NOMO-1 treated with DMSO at 0.1 percent for 48 hours (cell line): ENCODE data around the gene DAB2IP.

Experiments
- DNase-seq: peaks from one replicate; lab custom pipeline; 2025; ENCODE audit not compliant: unreplicated experiment; lab: John Stamatoyannopoulos, UW

DAB2IP gene

DNA sequence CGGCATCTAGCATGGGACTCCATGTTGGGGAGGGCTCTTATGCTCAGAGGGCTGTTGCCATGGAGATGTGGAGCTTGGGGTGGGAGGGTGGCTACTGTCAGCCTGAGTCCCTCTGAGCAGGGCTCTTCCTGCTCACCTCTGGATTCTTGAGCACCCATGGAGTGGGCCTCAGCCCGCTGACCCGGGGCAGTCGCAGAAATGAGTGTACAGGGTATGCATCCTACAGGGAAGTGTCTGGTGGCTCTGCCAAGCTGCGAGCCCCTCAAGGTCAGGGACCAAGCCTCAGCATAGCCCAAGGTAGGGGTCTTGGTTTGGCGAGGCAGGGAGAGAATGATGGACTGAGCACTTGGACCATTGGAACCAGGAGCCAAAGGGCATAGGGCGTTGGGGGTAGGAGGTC, 104.1 kb downstream of the DAB2IP start:
- no peak for DNase-seq

DNA sequence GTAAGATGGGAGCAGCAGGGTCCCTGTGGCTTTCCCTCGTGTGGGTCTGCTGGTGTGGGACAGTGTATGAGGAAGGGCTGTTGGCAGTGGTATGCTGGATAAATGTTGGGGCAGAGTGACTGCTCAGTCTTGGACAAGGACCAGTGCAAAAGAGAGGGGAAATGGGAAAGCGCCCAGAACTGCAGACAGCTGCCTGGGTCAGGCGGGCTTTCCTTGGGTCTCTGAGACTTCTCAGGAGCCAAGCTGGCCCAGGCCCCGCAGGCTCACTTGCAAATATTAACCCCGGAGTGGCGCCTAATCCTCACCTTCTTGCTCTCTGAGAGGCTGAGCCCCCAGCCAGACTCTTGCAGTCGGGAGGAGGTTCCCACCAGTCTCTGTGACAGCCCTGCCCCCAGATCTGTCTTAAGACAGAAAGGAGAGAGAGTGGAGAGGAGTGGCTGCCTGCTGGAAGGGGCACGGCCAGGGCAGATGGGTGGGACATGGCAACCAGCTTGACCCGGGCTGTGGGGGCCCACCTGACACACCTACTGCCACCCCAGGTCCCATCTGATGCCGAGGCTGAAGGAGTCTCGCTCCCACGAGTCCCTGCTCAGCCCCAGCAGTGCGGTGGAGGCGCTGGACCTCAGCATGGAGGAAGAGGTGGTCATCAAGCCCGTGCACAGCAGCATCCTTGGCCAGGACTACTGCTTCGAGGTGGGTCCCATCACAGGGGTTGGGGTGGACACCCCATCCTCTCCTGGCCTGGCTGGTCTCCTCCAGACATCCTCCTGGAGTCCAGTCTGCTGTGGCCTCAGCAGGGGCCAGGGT, 105.2 kb downstream of the DAB2IP start:
- no peak for DNase-seq

DNA sequence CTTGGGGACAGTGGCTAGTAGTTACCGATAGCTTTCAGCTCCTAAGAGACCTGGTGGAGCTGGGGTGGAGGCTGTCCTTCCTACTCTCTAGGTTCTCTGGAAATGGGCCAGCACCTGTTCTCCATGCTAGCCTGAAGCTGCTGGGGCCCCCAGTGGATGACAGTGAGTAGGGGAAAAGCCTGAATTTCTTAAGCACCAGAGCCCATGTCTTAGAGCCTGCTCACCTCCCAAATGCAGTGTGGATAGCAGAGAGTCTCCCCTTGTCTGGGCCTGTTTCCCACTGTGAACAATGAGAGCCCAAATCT, 105.8 kb downstream of the DAB2IP start:
- no peak for DNase-seq

DNA sequence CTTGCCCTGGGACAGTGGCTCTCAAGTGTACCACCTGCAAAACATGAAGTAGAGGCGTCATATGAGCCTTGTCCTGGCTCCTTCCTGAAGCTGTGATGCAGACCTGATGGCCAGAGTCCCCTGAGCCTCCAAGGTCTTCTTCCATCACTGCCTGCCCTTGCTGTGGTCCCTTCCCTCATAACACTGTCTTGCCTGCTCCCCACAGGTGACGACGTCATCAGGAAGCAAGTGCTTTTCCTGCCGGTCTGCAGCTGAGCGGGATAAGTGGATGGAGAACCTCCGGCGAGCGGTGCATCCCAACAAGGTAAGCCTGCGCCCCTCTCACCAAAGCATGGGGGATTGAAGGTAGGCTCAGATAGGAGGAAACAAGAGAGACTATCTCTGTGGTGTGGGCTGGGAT, 107.3 kb downstream of the DAB2IP start:
- DNase-seq, result no peak

DNA sequence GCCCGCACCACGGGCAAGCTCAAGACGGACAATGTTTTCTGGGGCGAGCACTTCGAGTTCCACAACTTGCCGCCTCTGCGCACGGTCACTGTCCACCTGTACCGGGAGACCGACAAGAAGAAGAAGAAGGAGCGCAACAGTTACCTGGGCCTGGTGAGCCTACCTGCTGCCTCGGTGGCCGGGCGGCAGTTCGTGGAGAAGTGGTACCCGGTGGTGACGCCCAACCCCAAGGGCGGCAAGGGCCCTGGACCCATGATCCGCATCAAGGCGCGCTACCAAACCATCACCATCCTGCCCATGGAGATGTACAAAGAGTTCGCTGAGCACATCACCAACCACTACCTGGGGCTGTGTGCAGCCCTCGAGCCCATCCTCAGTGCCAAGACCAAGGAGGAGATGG, 108.6 kb downstream of the DAB2IP start:
- no peak for DNase-seq

- DNase-seq, result no peak
These were observed 109.1 kb downstream of the DAB2IP start for GRCh38 chr9:121760571-121760970.

- no peak for DNase-seq
These were observed 111.7 kb downstream of the DAB2IP start for GRCh38 chr9:121763131-121763530.

DNA sequence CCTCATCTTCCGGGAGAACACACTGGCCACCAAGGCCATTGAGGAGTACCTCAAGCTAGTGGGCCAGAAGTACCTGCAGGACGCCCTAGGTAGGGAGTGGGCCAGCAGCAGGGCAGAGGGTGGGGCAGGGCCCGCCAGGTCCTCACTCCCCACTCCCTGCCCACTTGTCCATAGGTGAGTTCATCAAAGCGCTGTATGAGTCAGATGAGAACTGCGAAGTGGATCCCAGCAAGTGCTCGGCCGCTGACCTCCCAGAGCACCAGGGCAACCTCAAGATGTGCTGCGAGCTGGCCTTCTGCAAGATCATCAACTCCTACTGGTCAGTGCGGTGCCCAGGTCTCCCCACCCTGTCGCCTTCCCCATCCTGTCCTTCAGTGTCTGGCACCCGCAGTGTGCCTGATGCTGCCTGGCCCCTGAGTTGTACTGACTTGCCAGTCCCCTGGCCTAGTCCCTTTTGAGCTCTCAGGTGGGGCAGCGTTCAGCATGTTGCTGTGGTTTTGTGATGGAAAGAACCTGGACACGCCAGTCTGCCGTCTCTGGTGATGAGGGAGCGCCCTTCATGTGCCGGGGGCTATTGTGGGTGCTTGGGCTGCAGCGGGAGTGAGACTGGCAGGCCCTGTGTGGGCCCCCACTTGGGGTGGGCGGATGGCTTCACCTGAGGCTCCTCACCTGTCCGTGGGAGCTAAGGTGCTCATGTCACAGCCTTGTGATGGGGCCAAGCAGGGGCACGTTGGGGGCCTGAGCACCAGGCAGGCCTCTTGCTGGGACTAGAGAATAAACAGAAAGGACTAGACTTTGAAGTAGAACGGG, 112.3 kb downstream of the DAB2IP start:
- DNase-seq, result no peak

GRCh38 chr9:121764371-121764730, 112.9 kb downstream of the DAB2IP start:
- no peak for DNase-seq

GRCh38 chr9:121765021-121765950, 113.9 kb downstream of the DAB2IP start:
- DNase-seq, result no peak

GRCh38 chr9:121766081-121766683, 114.7 kb downstream of the DAB2IP start:
- DNase-seq, result no peak

GRCh38 chr9:121767171-121767769, 115.8 kb downstream of the DAB2IP start:
- no peak for DNase-seq

DNA sequence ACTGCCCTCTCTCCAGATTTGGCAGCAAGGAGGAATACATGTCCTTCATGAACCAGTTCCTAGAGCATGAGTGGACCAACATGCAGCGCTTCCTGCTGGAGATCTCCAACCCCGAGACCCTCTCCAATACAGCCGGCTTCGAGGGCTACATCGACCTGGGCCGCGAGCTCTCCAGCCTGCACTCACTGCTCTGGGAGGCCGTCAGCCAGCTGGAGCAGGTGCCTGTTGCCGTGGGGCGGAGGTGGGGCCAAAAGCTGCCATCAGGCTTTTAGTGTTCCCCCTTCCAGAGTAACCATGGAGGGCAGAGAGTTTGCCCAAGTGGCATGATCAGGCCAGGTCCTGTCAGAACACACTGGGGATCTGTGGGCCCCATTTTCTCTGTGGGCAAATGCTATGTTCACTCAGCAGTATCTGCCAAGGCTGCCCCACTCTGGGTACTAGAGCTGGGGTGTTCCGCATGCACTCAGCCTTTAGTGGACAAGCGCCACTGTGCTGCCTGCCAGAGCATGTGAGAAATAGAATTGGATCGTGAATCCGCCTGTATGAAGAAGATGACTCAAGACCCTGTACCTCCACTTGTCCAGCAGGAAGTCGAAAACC, 117.1 kb downstream of the DAB2IP start:
- DNase-seq, result no peak

DNA sequence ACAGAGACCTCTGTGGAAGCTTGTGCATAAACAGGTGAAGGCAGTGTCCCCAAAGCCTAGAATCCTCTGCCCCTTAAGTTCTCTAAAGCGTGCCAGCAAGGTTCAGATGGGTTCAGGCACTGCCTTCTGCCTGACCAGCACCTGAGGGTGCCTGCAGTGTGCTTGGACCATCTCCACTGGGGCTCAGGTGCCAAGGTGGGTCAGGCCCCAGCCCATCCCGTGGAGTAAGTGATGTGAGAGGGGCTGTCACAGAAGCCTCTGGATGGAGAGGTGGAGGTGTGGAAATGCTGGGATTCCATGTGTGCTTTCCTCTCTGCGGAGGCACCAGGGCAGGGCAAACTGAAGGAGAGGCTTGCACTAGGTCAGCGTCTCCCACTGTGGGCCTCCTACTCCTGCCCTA, 118.5 kb downstream of the DAB2IP start:
- DNase-seq, result no peak

- no peak for DNase-seq
These were observed 119.2 kb downstream of the DAB2IP start for GRCh38 chr9:121770415-121771273.

- no peak for DNase-seq
These were observed 120.0 kb downstream of the DAB2IP start for GRCh38 chr9:121771418-121771817.

GRCh38 chr9:121771851-121772599, 120.6 kb downstream of the DAB2IP start:
- DNase-seq, result no peak

DNA sequence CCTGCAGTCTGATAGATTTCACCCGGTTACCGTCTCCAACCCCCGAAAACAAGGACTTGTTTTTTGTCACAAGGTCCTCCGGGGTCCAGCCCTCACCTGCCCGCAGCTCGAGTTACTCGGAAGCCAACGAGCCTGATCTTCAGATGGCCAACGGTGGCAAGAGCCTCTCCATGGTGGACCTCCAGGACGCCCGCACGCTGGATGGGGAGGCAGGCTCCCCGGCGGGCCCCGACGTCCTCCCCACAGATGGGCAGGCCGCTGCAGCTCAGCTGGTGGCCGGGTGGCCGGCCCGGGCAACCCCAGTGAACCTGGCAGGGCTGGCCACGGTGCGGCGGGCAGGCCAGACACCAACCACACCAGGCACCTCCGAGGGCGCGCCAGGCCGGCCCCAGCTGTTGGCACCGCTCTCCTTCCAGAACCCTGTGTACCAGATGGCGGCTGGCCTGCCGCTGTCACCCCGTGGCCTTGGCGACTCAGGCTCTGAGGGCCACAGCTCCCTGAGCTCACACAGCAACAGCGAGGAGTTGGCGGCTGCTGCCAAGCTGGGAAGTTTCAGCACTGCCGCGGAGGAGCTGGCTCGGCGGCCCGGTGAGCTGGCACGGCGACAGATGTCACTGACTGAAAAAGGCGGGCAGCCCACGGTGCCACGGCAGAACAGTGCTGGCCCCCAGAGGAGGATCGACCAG, 121.3 kb downstream of the DAB2IP start:
- no peak for DNase-seq
